Thymus (tissue), 11 donors: ENCODE data around the gene GPS1. TPM values are rescaled to one million over a fixed set of nuclear protein-coding genes. Genes with fewer than 3 reads are reported as not detected.
"Not testable (repeated sequence)": the region's sequence is repeated elsewhere in the genome, so short reads cannot be mapped to it uniquely, and the experiment has no call there.

Experiments used
- DNase-seq, 9 donors: peaks; one replicate each; pipeline ENCODE4 v3.0.0-alpha.2; 2013; ENCODE audit warnings: low spot score in 9 of 9, low read depth in 6 of 9, missing footprints in 1 of 9
- H3K27ac ChIP-seq, 2 donors: one replicate each; pipeline ENCODE4 v1.5.1; 2013; ENCODE audit warnings: control low read depth in 1 of 2, low read depth in 1 of 2, low read length in 1 of 2, mild to moderate bottlenecking in 1 of 2, moderate library complexity in 1 of 2
- H3K27me3 ChIP-seq, 2 donors: one replicate each; pipeline ENCODE4 v1.5.1; 2013; ENCODE audit warnings: low read length in 1 of 2; ENCODE audit not compliant: control insufficient read depth in 2 of 2, insufficient read depth in 1 of 2
- H3K36me3 ChIP-seq, 2 donors: one replicate each; pipeline ENCODE4 v1.5.1; 2013; ENCODE audit warnings: low read length in 1 of 2, mild to moderate bottlenecking in 1 of 2, moderate library complexity in 1 of 2; ENCODE audit not compliant: control insufficient read depth in 2 of 2, insufficient read depth in 2 of 2
- H3K4me1 ChIP-seq, 2 donors: one replicate each; pipeline ENCODE4 v1.5.1; 2013; ENCODE audit warnings: low read length in 2 of 2; ENCODE audit not compliant: control insufficient read depth in 2 of 2, insufficient read depth in 2 of 2
- H3K4me3 ChIP-seq, 2 donors: one replicate each; pipeline ENCODE4 v1.5.1; 2013; ENCODE audit warnings: low read length in 2 of 2, control low read depth in 1 of 2, mild to moderate bottlenecking in 1 of 2
- H3K9me3 ChIP-seq, 2 donors: one replicate each; pipeline ENCODE4 v1.5.1; 2013; ENCODE audit warnings: low read length in 1 of 2, mild to moderate bottlenecking in 1 of 2; ENCODE audit not compliant: control insufficient read depth in 2 of 2, insufficient read depth in 1 of 2
- WGBS: extraction: QIAGEN DNeasy Blood & Tissue Kit; methylation state at CpG from one replicate; pipeline ENCODE4 v1.1.7; 2013; 5-methylcytosine and 5-hydroxymethylcytosine counted together
- polyA plus RNA-seq: library from polyadenylated mRNA; stranded (reverse); fragments of 200-250 nt; gene quantifications from one replicate; pipeline ENCODE4 v1.2.3, GENCODE V29; 2013
- total RNA-seq: library from RNA; stranded (reverse); fragments of 120-200 nt; gene quantifications from one replicate; pipeline ENCODE4 v1.2.4, GENCODE V29; 2013
- donor health status: healthy.

Gene GPS1
- total and polyA plus RNA-seq, 2 donors, result 75.8 to 98.3 TPM

DNA sequence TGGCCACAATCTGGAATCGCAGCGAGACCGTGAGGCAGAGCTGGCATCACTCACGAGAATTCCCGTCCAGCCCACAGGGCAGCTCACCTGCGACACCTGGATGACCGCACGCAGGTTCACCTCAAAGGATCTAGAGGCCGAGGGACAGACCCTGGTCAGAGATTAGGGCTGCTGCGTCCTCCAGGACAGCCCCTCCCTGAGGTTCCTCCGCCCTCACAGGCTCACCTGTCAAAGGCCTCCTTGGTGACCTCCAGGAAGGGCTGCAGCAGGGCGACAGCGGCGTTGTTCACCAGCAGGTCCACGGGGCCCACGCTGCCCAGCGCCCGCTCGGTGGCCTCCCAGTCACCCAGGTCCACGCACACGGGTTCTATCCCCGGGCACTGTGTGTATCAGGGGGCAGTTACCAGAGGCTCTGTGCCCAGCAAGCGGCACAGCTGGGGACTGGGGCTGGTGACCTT lies 15.0 kb upstream of the GPS1 start:
- H3K27me3 ChIP-seq, result peaks cover 3 to 17% of the 10 kb centered on the region in 2 donors
- WGBS, result 57% methylated on average over 23 of the region's 23 CpGs
- H3K4me3 ChIP-seq, result peak overlapping the region; percentile 65 to 68
- no peak for DNase-seq
- peak overlapping the region in 1 of 2 donors; percentile 60 for H3K27ac ChIP-seq
- peaks cover 0 to 2% of the 10 kb centered on the region in 2 donors for H3K9me3 ChIP-seq
- H3K4me1 ChIP-seq, result peaks cover 14 to 28% of the 10 kb centered on the region in 2 donors
- peaks cover 0 to 7% of the 10 kb centered on the region in 2 donors for H3K36me3 ChIP-seq

- Histone ChIP-seq H3K4me1 (peaks cover 10 to 24% of the 10 kb centered on the region in 2 donors), H3K36me3 (peaks cover 0 to 7% of the 10 kb centered on the region in 2 donors), H3K27ac (peak within 1 kb of the TSS; percentile 91 to 94), H3K27me3 (peaks cover 0 to 12% of the 10 kb centered on the region in 2 donors), H3K4me3 (peak within 1 kb of the TSS; percentile 65 to 68), H3K9me3 (peaks cover 0 to 2% of the 10 kb centered on the region in 2 donors)
- peak; percentile 69 to 97 (median 91) for DNase-seq
- WGBS, result under 1% methylated on average over 92 of the region's 92 CpGs
Observed at GRCh38 chr17:82037092-82037888, 14.4 kb upstream of the GPS1 start, which contains the start of gene DCXR. Gene DCXR (minus strand): TSS chr17:82037697. CDS start chr17:82037682, 15 bp downstream.

DNA sequence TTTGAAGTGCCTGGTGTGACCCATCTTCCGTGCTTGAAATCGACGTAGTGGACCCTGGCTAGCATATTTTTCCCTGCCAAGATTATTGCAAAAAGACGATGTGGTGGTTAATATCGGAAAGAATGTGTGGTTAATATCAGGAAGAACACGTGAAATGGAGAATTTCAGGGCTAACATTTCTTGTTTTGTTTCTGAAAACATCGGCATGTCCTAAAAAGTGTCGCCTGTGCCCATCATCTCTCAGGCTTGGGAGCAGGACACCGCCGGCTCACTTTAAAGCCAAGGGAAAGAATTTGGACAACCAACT lies 13.9 kb upstream of the GPS1 start:
- 9% methylated on average over 10 of the region's 10 CpGs for WGBS

DNA sequence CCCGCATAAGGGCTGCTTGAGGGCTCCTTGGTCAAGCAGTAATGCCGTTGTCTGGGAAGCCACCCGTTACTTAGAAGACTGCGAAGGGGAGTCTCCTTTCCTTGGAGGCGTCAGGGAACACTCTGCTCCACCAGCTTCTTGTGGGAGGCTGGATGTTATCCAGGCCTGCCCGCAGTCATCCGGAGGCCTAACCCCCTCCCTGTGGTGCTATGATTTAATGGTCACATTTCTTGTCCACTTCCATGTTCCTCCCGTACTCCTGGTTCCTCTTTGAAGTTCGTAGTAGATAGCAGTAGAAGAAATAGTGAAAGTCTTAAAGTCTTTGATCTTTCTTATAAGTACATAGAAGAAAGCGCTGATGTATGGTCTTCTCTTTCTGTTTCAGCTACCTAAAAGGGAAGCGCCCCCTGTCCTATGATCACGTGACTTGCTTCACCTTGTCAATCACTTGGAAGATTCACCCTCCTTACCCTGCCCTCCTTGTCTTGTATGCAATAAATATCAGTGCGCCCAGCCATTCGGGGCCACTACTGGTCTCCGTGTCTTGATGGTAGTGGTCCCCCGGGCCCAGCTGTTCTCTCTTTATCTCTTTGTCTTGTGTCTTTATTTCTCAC lies 12.8 kb upstream of the GPS1 start:
- 80% methylated on average over 16 of the region's 16 CpGs for WGBS
- H3K9me3 ChIP-seq, H3K4me3 ChIP-seq, H3K36me3 ChIP-seq, H3K27me3 ChIP-seq, H3K27ac ChIP-seq: not testable (repeated sequence)
- peak in 1 of 9 donors; percentile 31 for DNase-seq
- peaks cover 10 to 21% of the 10 kb centered on the region in 2 donors for H3K4me1 ChIP-seq

More for the DNA sequence above, 13.9 kb upstream of the GPS1 start:
- Histone ChIP-seq H3K27me3 (peaks cover 0 to 6% of the 10 kb centered on the region in 2 donors), H3K9me3 (peaks cover 0 to 2% of the 10 kb centered on the region in 2 donors), H3K4me3 (peak overlapping the region; percentile 41 to 68), H3K4me1 (peaks cover 10 to 21% of the 10 kb centered on the region in 2 donors), H3K36me3 (peaks cover 0 to 7% of the 10 kb centered on the region in 2 donors), H3K27ac (no peak overlapping the region)
- no peak for DNase-seq

DNA sequence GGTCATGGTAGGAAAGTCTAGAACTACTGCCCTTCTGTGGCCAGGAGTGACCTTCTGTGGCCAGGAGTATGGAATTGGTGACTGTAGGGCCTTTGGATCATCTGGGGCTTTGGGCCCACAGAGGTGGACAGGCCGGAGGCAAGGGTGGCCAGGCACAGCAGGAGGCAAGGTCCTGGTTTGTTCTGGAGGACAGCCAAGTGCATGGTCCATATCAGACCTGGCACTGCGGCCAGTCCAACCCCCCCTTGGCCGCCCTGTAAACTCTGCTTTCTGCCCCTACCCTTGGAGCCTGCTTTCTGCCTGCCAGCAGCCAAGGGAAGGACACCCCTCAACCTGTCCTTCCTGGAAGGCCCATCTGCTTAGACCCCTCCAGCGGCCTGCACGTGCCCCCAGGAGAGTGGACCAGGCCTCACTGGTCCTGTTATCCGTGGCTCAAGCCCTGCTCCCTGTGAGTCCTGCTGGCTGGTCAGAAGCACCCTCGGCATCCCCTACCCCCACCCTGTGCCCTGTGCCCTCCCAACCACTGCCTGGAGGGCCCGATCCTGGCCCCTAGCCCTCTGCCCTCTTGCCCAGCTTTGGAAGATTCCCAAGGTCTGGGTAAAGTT lies 11.9 kb upstream of the GPS1 start:
- WGBS, result 99% methylated on average over 8 of the region's 8 CpGs
- DNase-seq, result no peak

DNA sequence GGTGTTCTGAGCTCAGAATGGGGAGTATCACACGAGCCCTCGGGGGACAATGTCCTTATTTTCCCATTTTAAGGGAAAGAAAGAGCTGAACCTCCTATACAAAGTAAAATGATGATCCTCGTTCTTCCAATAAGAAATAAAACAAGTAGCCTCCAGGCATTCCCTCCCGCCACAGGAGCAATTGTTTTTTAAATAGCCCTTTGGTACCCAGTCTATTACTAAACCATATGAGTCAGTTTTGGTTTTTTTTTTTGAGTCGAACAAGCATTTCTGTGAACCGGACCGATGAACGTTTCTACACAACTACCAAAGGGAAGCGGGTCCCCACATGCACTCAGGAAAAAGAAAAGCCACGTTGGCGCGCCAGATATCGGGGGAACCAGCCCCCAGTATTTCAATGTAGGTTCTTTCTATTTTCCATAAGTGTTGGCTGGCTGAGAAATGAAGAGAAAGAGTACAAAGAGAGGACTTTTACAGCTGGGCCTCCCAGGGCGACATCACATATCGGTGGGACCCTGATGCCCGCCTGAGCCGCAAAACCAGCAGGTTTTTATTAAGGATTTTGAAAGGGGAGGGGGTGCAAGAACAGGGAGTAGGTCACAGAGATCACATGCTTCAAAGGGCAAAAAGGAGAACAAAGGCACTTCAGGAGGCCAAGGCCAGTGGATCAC lies 10.4 kb upstream of the GPS1 start:
- no peak for DNase-seq
- no peak overlapping the region for H3K4me3 ChIP-seq
- no peaks in the 10 kb centered on the region for H3K27me3 ChIP-seq
- H3K9me3 ChIP-seq, result peaks cover 0 to 2% of the 10 kb centered on the region in 2 donors
- H3K36me3 ChIP-seq, result no peaks in the 10 kb centered on the region
- no peak overlapping the region for H3K27ac ChIP-seq
- 89% methylated on average over 17 of the region's 17 CpGs for WGBS
- peaks cover 8 to 18% of the 10 kb centered on the region in 2 donors for H3K4me1 ChIP-seq

More for the DNA sequence above, 11.9 kb upstream of the GPS1 start:
- Histone ChIP-seq H3K4me1 (peaks cover 10 to 21% of the 10 kb centered on the region in 2 donors), H3K27me3 (no peaks in the 10 kb centered on the region), H3K4me3 (no peak overlapping the region), H3K9me3 (peaks cover 0 to 2% of the 10 kb centered on the region in 2 donors), H3K27ac (no peak overlapping the region), H3K36me3 (peaks cover 0 to 5% of the 10 kb centered on the region in 2 donors)

DNA sequence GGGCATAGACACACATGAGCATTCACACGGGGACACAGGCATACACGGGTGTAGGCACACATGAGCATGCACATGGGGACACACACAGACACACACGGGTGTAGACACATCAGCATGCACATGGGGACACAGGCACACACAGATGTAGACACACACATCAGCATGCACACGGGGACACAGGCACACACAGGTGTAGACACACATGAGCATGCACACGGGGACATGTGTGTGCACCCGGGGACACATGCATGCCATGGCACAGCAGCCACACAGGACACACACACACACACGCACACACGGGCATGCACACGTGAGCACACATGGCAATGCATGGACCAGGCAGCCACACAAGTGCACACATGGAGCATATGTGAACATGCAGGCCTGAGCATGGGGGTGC lies 9.0 kb upstream of the GPS1 start:
- H3K9me3 ChIP-seq, result no peaks in the 10 kb centered on the region
- peaks cover 5 to 8% of the 10 kb centered on the region in 2 donors for H3K36me3 ChIP-seq
- H3K27ac ChIP-seq, result no peak overlapping the region
- no peak overlapping the region for H3K4me3 ChIP-seq
- 96% methylated on average over 9 of the region's 9 CpGs for WGBS
- H3K27me3 ChIP-seq, result no peaks in the 10 kb centered on the region
- H3K4me1 ChIP-seq, result peaks cover 0 to 9% of the 10 kb centered on the region in 2 donors
- DNase-seq, result no peak

GRCh38 chr17:82043507-82043906 lies 8.2 kb upstream of the GPS1 start:
- DNase-seq, result no peak
- no peak overlapping the region for H3K27ac ChIP-seq
- peaks cover 0 to 4% of the 10 kb centered on the region in 2 donors for H3K4me1 ChIP-seq
- no peaks in the 10 kb centered on the region for H3K9me3 ChIP-seq
- H3K36me3 ChIP-seq, result peaks cover 10 to 16% of the 10 kb centered on the region in 2 donors
- H3K4me3 ChIP-seq, result no peak overlapping the region
- no peaks in the 10 kb centered on the region for H3K27me3 ChIP-seq
- WGBS, result 93% methylated on average over 16 of the region's 16 CpGs
